Stomach (tissue), 9 donors: ENCODE data around the gene RGS12. TPM values are rescaled to one million over a fixed set of nuclear protein-coding genes. Genes with fewer than 3 reads are reported as not detected.

Source experiments
- DNase-seq, 2 donors: peaks; one replicate each; pipeline versions ENCODE4 v3.0.0 to v3.0.0-alpha.2; 2013 to 2019
- H3K27ac ChIP-seq, 5 donors: fragments of 200-600 bp in 4 of 5; sonication (generic) in 4 of 5; one replicate each; pipeline ENCODE4 v1.5.1; 2013 to 2019; ENCODE audit warnings: mild to moderate bottlenecking in 1 of 5, moderate library complexity in 1 of 5
- H3K27me3 ChIP-seq, 3 donors: fragments of 200-600 bp; sonication (generic); one replicate each; pipeline ENCODE4 v1.5.1; 2017 to 2019; ENCODE audit warnings: mixed run types in 1 of 3
- H3K36me3 ChIP-seq, 4 donors: fragments of 200-600 bp; sonication (generic); 1 replicate in 3 of 4; 2 replicates in 1 of 4; pipeline ENCODE4 v1.5.1; 2016 to 2019
- H3K4me1 ChIP-seq, 4 donors: fragments of 200-600 bp; sonication (generic); one replicate each; pipeline ENCODE4 v1.5.1; 2016 to 2019
- H3K4me3 ChIP-seq, 4 donors: fragments of 200-600 bp; sonication (generic) in 3 of 4; one replicate each; pipeline ENCODE4 v1.5.1; 2016 to 2019; ENCODE audit warnings: mild to moderate bottlenecking in 1 of 4
- H3K9me3 ChIP-seq, 4 donors: fragments of 200-600 bp; sonication (generic); one replicate each; pipeline ENCODE4 v1.5.1; 2016 to 2019
- CTCF ChIP-seq, 7 experiments: fragments of 450-650 bp in 4 of 7; fragments of 200-600 bp in 3 of 7; sonication (generic) in 3 of 7; IDR thresholded peaks; one replicate each; pipeline ENCODE4 v1.5.1; 2016 to 2019; ENCODE audit warnings: antibody characterized with exemption in 7 of 7, control low read depth in 2 of 7, mild to moderate bottlenecking in 1 of 7
- EP300 ChIP-seq: sonication (generic); formaldehyde crosslinking; IDR thresholded peaks from one replicate; pipeline ENCODE4 v1.6.1; 2017; ENCODE audit warnings: antibody characterized with exemption
- POLR2A ChIP-seq, 4 donors: fragments of 450-650 bp; IDR thresholded peaks; one replicate each; pipeline ENCODE4 v1.6.1; 2016; ENCODE audit warnings: antibody characterized with exemption in 4 of 4, control low read depth in 2 of 4, mild to moderate bottlenecking in 1 of 4, moderate library complexity in 1 of 4
- POLR2AphosphoS5 ChIP-seq, 3 donors: sonication (generic); formaldehyde crosslinking; IDR thresholded peaks; one replicate each; pipeline ENCODE4 v1.6.1; 2016; ENCODE audit warnings: antibody characterized with exemption in 3 of 3
- WGBS, 5 donors: extraction: QIAGEN DNeasy Blood & Tissue Kit in 3 of 5; methylation state at CpG; one replicate each; pipeline versions ENCODE4 v1.1.5 to v1.1.7; 2013 to 2018; 5-methylcytosine and 5-hydroxymethylcytosine counted together
- intact Hi-C: fragments of 100-400 bp; cut with DNase I; formaldehyde crosslinking; loops from one replicate; pipeline ENCODE4 v1.15.1; 2023; ENCODE audit warnings: low total_unique reads
- polyA plus RNA-seq, 3 donors: library from polyadenylated mRNA; stranded (reverse); fragments of 200-250 nt; gene quantifications; one replicate each; pipeline ENCODE4 v1.2.3, GENCODE V29; 2013
- total RNA-seq, 5 donors: library from RNA; depleted of rRNA; stranded (reverse); fragments of >200 nt; gene quantifications; one replicate each; pipeline versions ENCODE4 v1.1.0 to v1.2.3, GENCODE V29; 2014 to 2016
- donor health status: healthy with polysubstance abuse.
- donor health status: Bipolar disorder and iron deficiency.
- donor health status: healthy.

Gene RGS12
- total and polyA plus RNA-seq, 8 donors: 3.5 to 51.8 (median 19.7) TPM

GRCh38 chr4:3257103-3257555 lies 35.7 kb upstream of the RGS12 start:
- Histone ChIP-seq H3K27ac (no peak overlapping the region), H3K36me3 (peaks cover 0 to 23% (median 16%) of the 10 kb centered on the region in 4 donors), H3K4me1 (no peaks in the 10 kb centered on the region), H3K9me3 (no peaks in the 10 kb centered on the region), H3K27me3 (no peaks in the 10 kb centered on the region), H3K4me3 (no peak overlapping the region)
- peak; percentile 9 to 25 for DNase-seq
- TF ChIP-seq POLR2A (IDR thresholded peaks at IDR 0.05) (no peak), EP300 (no peak), CTCF (IDR thresholded peaks at IDR 0.05) (no peak), POLR2AphosphoS5 (IDR thresholded peaks at IDR 0.05) (no peak)
- intact Hi-C loops: no loop called here
- WGBS, 5 donors: 66 to 93% (median 71%) methylated on average over 7 to 9 of the region's 9 CpGs

- no peaks in the 10 kb centered on the region for H3K27me3 ChIP-seq
- H3K36me3 ChIP-seq: peaks cover 0 to 23% (median 16%) of the 10 kb centered on the region in 4 donors
- no peaks in the 10 kb centered on the region for H3K9me3 ChIP-seq
- TF ChIP-seq EP300 (no peak), CTCF (IDR thresholded peaks at IDR 0.05) (no peak), POLR2AphosphoS5 (IDR thresholded peaks at IDR 0.05) (no peak), POLR2A (IDR thresholded peaks at IDR 0.05) (no peak)
- H3K27ac ChIP-seq: no peak overlapping the region
- no peaks in the 10 kb centered on the region for H3K4me1 ChIP-seq
- intact Hi-C loops: no loop called here
- peak in 1 of 2 donors; percentile 21 for DNase-seq
- 83 to 88% (median 86%) methylated on average over 23 to 29 of the region's 29 CpGs for WGBS, 5 donors
- H3K4me3 ChIP-seq: no peak overlapping the region
These were observed 35.0 kb upstream of the RGS12 start for GRCh38 chr4:3257556-3258482.

- intact Hi-C loops: no loop called here
- peak in 1 of 2 donors; percentile 17 for DNase-seq
These were observed 31.2 kb upstream of the RGS12 start for GRCh38 chr4:3261411-3262207.

More at GRCh38 chr4:3261411-3262207, 31.2 kb upstream of the RGS12 start:
- no peaks in the 10 kb centered on the region for H3K4me1 ChIP-seq
- H3K27ac ChIP-seq: no peak overlapping the region
- H3K36me3 ChIP-seq: peaks cover 0 to 2% (median under 1%) of the 10 kb centered on the region in 4 donors
- no peaks in the 10 kb centered on the region for H3K9me3 ChIP-seq
- no peaks in the 10 kb centered on the region for H3K27me3 ChIP-seq
- no peak overlapping the region for H3K4me3 ChIP-seq
- no peak for TF ChIP-seq POLR2AphosphoS5 (IDR thresholded peaks at IDR 0.05)
- TF ChIP-seq EP300: no peak
- no peak for TF ChIP-seq POLR2A (IDR thresholded peaks at IDR 0.05)
- no peak for TF ChIP-seq CTCF (IDR thresholded peaks at IDR 0.05)
- 85 to 91% (median 90%) methylated on average over 20 to 35 of the region's 35 CpGs for WGBS, 5 donors
